Heart left ventricle (tissue), 16 donors: Measurements from ENCODE around the gene MYH15. TPM values are rescaled to one million over a fixed set of nuclear protein-coding genes. Genes with fewer than 3 reads are reported as not detected.

Source experiments
- ATAC-seq, 4 donors: fragments of 200-7000 bp; cut with Tn5 transposase; one replicate each; pipeline ENCODE4 v1.9.1; 2020 to 2022; ENCODE audit warnings: moderate library complexity in 4 of 4, mild to moderate bottlenecking in 3 of 4, moderate number of reproducible peaks in 1 of 4
- DNase-seq, 5 donors: peaks; one replicate each; pipeline ENCODE4 v3.0.0-alpha.2; 2020
- H3K27ac ChIP-seq, 12 donors: fragments of 200-600 bp; sonication (generic) in 4 of 12; one replicate each; pipeline versions ENCODE4 v1.5.0 to v1.8.0; 2016 to 2022; ENCODE audit warnings: mild to moderate bottlenecking in 2 of 12
- H3K27me3 ChIP-seq, 9 donors: fragments of 200-600 bp; sonication (generic) in 2 of 9; one replicate each; pipeline versions ENCODE4 v1.5.1 to v1.8.0; 2016 to 2022; ENCODE audit warnings: mild to moderate bottlenecking in 3 of 9
- H3K36me3 ChIP-seq, 9 donors: fragments of 200-600 bp; sonication (generic) in 2 of 9; one replicate each; pipeline versions ENCODE4 v1.5.0 to v1.8.0; 2018 to 2022; ENCODE audit warnings: mild to moderate bottlenecking in 2 of 9
- H3K4me1 ChIP-seq, 12 donors: fragments of 200-600 bp; sonication (generic) in 4 of 12; one replicate each; pipeline versions ENCODE4 v1.5.0 to v1.8.0; 2016 to 2022; ENCODE audit warnings: mild to moderate bottlenecking in 3 of 12
- H3K4me3 ChIP-seq, 12 donors: fragments of 200-600 bp; sonication (generic) in 4 of 12; one replicate each; pipeline versions ENCODE4 v1.5.0 to v1.8.0; 2017 to 2022; ENCODE audit warnings: mild to moderate bottlenecking in 9 of 12, moderate library complexity in 4 of 12
- H3K9me3 ChIP-seq, 12 donors: fragments of 200-600 bp; sonication (generic) in 4 of 12; one replicate each; pipeline versions ENCODE4 v1.5.0 to v1.8.0; 2016 to 2022; ENCODE audit warnings: mild to moderate bottlenecking in 1 of 12
- POLR2A ChIP-seq, 2 donors: fragments of 450-650 bp; IDR thresholded peaks; one replicate each; pipeline ENCODE4 v1.6.1; 2017; ENCODE audit warnings: antibody characterized with exemption in 2 of 2, mild to moderate bottlenecking in 2 of 2, moderate library complexity in 2 of 2
- WGBS, 4 donors: extraction: QIAGEN DNeasy Blood & Tissue Kit in 2 of 4; methylation state at CpG; one replicate each; pipeline versions ENCODE4 v1.1.5 to v1.1.7; 2013 to 2018; 5-methylcytosine and 5-hydroxymethylcytosine counted together
- intact Hi-C, 10 donors: fragments of 100-400 bp; cut with DNase I; formaldehyde crosslinking; loops; one replicate each; pipeline versions ENCODE4 v1.11.1 to v1.14.2; 2022
- polyA plus RNA-seq, 2 donors: library from polyadenylated mRNA; stranded (reverse); fragments of 200-250 nt; gene quantifications; one replicate each; pipeline ENCODE4 v1.2.3, GENCODE V29; 2013
- total RNA-seq, 9 donors: library from RNA; depleted of rRNA in 2 of 9; stranded (reverse); fragments of >200 nt in 2 of 9; fragmentation: NEBNext Ultra II Directional in 3 of 9; extraction: Animal tissue kit (Norgen Biotek cat#: 25700) in 3 of 9; gene quantifications; one replicate each; pipeline versions ENCODE4 v1.1.0 to v1.2.4, GENCODE V29; 2016 to 2023
- TF ChIP-seq, protein P1 (sequence below), 12 donors: fragments of 200-600 bp; sonication (generic) in 4 of 12; IDR thresholded peaks; one replicate each; pipeline versions ENCODE4 v1.5.0 to v1.8.0; 2018 to 2022; ENCODE audit warnings: antibody characterized with exemption in 12 of 12, mild to moderate bottlenecking in 5 of 12
- donor health status: ischemic (EF 13 %, LVEDD 7.1; RV severe dilation, severe dysfunction).
- donor health status: healthy with polysubstance abuse.
- donor health status: DM: no; HTN: yes; CAD: no.
- donor health status: DM: no; HTN: no; CAD: no.
- donor health status: ischemic (EF 25% LVEDD 6.9; RV normal size, moderate dysfunction).
- donor health status: ischemic (EF 25% LVEDD 5.7; RV mildly dilated, moderate dysfunction).
- donor health status: healthy.
- donor health status: DM: yes; HTN: yes; CAD: no.
- donor health status: ischemic (EF 35%, LVEDD 5.7; RV mildly dilated, moderate dysfunction).
- donor health status: nonischemic (EF 11% LVEDD 7.7; RV severe dilation, severe dysfunction).
- donor health status: DM: yes; HTN: yes; CAD: no.
- donor health status: PGD.
- donor health status: ischemic (EF 29% LVEDD 5.4; RV normal size, mild dysfunction).
- donor health status: nonischemic (EF 23%, LVEDD 6.1; RV moderate dilation, normal function).

Gene MYH15
- total and polyA plus RNA-seq, 11 donors, result 0.08 to 1.2 (median 0.27) TPM

DNA sequence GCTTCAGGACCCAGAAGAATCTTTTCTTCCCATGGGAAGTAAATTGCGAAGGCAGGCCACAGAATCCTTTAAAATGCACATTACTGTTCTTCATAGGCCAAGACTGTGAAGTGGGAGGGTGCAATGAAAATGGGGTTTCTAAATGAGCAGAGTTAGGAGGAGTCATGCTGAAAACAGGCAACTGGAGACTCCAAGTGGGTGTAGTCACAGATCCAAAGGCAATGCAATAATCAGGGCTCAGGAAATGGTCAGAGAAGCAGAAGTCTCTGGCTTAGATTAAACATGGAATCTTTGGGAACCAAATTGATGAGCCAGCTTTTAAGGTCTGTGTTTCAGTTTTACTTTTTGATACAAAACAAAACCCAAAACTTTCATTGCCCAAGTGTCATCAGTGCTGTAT lies 176.4 kb downstream of the MYH15 start:
- 85 to 94% (median 91%) methylated on average over 1 of the region's 1 CpG for WGBS, 4 donors
- Histone ChIP-seq H3K4me3 (no peak overlapping the region), H3K4me1 (no peaks in the 10 kb centered on the region), H3K27me3 (no peaks in the 10 kb centered on the region), H3K9me3 (no peaks in the 10 kb centered on the region), H3K27ac (no peak overlapping the region), H3K36me3 (no peaks in the 10 kb centered on the region)
- DNase-seq (no peak), ATAC-seq (no peak)
- intact Hi-C loops, result no loop called here
- TF ChIP-seq POLR2A (IDR thresholded peaks at IDR 0.05), result no peak
- TF ChIP-seq, protein P1, sequence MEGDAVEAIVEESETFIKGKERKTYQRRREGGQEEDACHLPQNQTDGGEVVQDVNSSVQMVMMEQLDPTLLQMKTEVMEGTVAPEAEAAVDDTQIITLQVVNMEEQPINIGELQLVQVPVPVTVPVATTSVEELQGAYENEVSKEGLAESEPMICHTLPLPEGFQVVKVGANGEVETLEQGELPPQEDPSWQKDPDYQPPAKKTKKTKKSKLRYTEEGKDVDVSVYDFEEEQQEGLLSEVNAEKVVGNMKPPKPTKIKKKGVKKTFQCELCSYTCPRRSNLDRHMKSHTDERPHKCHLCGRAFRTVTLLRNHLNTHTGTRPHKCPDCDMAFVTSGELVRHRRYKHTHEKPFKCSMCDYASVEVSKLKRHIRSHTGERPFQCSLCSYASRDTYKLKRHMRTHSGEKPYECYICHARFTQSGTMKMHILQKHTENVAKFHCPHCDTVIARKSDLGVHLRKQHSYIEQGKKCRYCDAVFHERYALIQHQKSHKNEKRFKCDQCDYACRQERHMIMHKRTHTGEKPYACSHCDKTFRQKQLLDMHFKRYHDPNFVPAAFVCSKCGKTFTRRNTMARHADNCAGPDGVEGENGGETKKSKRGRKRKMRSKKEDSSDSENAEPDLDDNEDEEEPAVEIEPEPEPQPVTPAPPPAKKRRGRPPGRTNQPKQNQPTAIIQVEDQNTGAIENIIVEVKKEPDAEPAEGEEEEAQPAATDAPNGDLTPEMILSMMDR (IDR thresholded peaks at IDR 0.05), result no peak

DNA sequence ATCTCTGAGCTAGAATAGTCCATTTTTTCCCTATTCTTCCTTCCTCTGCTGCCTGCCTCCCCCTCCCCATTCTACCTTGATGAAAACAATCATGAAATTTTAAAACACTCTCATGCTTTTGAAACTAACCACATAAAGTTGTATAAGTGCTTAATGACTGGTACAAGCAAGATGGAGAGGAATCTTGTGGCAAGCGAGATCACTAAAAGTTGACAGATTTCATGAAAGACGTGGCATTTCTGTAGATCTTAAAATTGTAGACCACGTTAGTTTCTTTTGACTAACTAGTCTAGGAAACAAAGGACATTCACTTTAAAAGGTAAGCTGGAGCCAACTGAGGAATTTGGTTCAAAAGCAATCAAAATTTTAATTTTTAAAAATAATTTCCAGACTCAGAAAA lies 178.6 kb downstream of the MYH15 start:
- ATAC-seq, result no peak
- Histone ChIP-seq H3K36me3 (no peaks in the 10 kb centered on the region), H3K9me3 (no peaks in the 10 kb centered on the region), H3K4me1 (no peaks in the 10 kb centered on the region), H3K27me3 (no peaks in the 10 kb centered on the region), H3K4me3 (no peak overlapping the region), H3K27ac (no peak overlapping the region)
- intact Hi-C loops, result no loop called here
- no peak for DNase-seq
- WGBS, 4 donors, result 90 to 95% (median 92%) methylated on average over 3 of the region's 3 CpGs
- TF ChIP-seq, protein P1 (IDR thresholded peaks at IDR 0.05), result no peak
- TF ChIP-seq POLR2A (IDR thresholded peaks at IDR 0.05), result no peak

Other genes with a start within 250 kb of the MYH15 start
- not detected for gene HHLA2, start 214.0 kb downstream of the MYH15 start, total RNA-seq
- gene HHLA2, start 214.0 kb downstream of the MYH15 start, polyA plus RNA-seq, result under 1 TPM in 1 of 2 donors, not detected in 1; 0.08 TPM
- gene CIP2A, start 78.8 kb upstream of the MYH15 start, total RNA-seq, result 1 to 10 TPM in 8 of 9 donors, under 1 TPM in 1; 0.94 to 4.7 (median 1.3) TPM
- gene CIP2A, start 78.8 kb upstream of the MYH15 start, polyA plus RNA-seq, result 1 to 10 TPM in 1 of 2 donors, under 1 TPM in 1; 0.19 to 1.1 TPM
- 10 to 100 TPM in 8 of 9 donors, 1 to 10 TPM in 1; 8.6 to 24.9 (median 20.9) TPM for gene DZIP3, start 79.1 kb upstream of the MYH15 start, total RNA-seq
- gene DZIP3, start 79.1 kb upstream of the MYH15 start, polyA plus RNA-seq, result 1 to 10 TPM; 3.8 to 5.2 TPM
- not detected for gene RETNLB, start 246.8 kb upstream of the MYH15 start, total RNA-seq
- gene RETNLB, start 246.8 kb upstream of the MYH15 start, polyA plus RNA-seq, result not detected